Keratinocyte (primary cell): ENCODE measurements around the gene LUZP1.

Source experiments
- EZH2 ChIP-seq: IDR thresholded peaks from one replicate; pipeline ENCODE4 v1.6.1; 2012; ENCODE audit warnings: inconsistent platforms, mild to moderate bottlenecking, low read length, moderate library complexity
- TF ChIP-seq, protein P1 (sequence below), 3 experiments: IDR thresholded peaks in 1 of 3; conservative IDR thresholded peaks in 1 of 3; optimal IDR thresholded peaks in 1 of 3; 2 replicates in 2 of 3; 3 replicates in 1 of 3; pipeline versions ENCODE3 to v1.5.1; 2011; ENCODE audit warnings: low read length in 3 of 3, mild to moderate bottlenecking in 3 of 3, moderate library complexity in 2 of 3, control low read depth in 1 of 3, inconsistent platforms in 1 of 3; ENCODE audit not compliant: insufficient read depth in 2 of 3; ENCODE audit errors: extremely low read depth in 1 of 3

DNA sequence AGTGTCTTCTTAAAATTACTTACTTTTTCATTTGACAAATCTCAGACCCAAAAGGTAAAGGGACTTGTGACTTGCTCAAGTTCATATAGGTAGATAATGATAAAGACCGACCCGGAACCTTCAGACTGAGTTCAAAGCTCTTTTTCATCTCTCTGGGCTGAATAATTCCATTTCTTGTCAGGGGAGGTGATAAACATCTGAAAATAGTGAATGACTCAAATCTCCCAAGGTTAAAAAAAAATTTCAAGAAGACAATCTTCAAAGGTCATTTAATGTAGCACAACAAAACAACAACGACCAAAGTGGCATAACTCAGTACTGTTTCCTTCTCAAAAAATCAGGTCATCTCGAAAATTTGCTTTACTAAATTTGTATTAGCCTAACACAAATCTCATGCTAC lies 20.6 kb downstream of the LUZP1 start:
- TF ChIP-seq, protein P1, sequence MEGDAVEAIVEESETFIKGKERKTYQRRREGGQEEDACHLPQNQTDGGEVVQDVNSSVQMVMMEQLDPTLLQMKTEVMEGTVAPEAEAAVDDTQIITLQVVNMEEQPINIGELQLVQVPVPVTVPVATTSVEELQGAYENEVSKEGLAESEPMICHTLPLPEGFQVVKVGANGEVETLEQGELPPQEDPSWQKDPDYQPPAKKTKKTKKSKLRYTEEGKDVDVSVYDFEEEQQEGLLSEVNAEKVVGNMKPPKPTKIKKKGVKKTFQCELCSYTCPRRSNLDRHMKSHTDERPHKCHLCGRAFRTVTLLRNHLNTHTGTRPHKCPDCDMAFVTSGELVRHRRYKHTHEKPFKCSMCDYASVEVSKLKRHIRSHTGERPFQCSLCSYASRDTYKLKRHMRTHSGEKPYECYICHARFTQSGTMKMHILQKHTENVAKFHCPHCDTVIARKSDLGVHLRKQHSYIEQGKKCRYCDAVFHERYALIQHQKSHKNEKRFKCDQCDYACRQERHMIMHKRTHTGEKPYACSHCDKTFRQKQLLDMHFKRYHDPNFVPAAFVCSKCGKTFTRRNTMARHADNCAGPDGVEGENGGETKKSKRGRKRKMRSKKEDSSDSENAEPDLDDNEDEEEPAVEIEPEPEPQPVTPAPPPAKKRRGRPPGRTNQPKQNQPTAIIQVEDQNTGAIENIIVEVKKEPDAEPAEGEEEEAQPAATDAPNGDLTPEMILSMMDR (optimal IDR thresholded peaks at IDR 0.05 in 1 of 3, IDR thresholded peaks at IDR 0.05 in 1 of 3, conservative IDR thresholded peaks at IDR 0.05 in 1 of 3; ENCODE audit: extremely low read depth in 1 of 3, insufficient read depth in 2 of 3, low read length in 3 of 3), result no peak
- no peak for TF ChIP-seq EZH2
